ENCODE data around the gene KCNE1. TPM values are rescaled to one million over a fixed set of nuclear protein-coding genes. Genes with fewer than 3 reads are reported as not detected.
A peak's percentile ranks its signal among the peaks of the same experiment; 100 is the strongest.

Gene KCNE1
- total and polyA plus RNA-seq, 2 of the 13 experiments (the other 11 are each of a cell fraction or from before 2014, with no cell fraction given), result 0.35 TPM; not detected in 1

DNA sequence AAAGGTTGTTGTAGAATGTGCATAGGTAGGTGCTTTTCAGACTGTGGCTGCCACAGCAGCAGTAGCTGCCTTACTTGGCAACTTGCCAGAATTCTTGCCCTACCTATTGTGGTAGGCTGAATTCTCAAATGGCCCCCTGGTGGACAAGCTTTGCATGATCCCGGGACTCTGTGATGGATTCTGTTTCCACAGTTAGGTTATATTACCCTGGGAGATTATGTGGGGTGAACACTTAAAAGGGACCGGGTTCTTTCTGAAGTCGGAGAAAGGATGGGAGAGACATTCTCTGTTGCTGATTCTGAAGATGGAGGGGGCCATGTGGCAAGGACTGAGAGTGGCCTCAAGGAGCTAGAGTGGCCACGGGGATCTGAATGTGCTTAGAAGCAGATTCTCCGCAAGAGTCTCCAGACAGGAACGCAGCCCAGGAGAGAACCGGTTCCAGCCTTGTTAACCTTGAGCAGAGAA is 32.1 kb upstream of the KCNE1 start (continued):
- TF ChIP-seq, protein P1, sequence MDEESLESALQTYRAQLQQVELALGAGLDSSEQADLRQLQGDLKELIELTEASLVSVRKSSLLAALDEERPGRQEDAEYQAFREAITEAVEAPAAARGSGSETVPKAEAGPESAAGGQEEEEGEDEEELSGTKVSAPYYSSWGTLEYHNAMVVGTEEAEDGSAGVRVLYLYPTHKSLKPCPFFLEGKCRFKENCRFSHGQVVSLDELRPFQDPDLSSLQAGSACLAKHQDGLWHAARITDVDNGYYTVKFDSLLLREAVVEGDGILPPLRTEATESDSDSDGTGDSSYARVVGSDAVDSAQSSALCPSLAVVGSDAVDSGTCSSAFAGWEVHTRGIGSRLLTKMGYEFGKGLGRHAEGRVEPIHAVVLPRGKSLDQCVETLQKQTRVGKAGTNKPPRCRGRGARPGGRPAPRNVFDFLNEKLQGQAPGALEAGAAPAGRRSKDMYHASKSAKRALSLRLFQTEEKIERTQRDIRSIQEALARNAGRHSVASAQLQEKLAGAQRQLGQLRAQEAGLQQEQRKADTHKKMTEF (CRISPR knock-in tag; IDR thresholded peaks at IDR 0.05), result 0 out of 2 replicates have a peak, but pooled peaks have one; percentile 26
- no peak for TF ChIP-seq CENPX (CRISPR knock-in tag; IDR thresholded peaks at IDR 0.05)
- no peak for TF ChIP-seq TRIM24 (CRISPR knock-in tag; IDR thresholded peaks at IDR 0.05)
- TF ChIP-seq MXI1 (IDR thresholded peaks at IDR 0.05; ENCODE audit: borderline replicate concordance, low read depth, low read length), result peak; percentile 78
- TF ChIP-seq ZC3H4 (CRISPR knock-in tag; IDR thresholded peaks at IDR 0.05; ENCODE audit: borderline replicate concordance), result no peak
- TF ChIP-seq, protein P2, sequence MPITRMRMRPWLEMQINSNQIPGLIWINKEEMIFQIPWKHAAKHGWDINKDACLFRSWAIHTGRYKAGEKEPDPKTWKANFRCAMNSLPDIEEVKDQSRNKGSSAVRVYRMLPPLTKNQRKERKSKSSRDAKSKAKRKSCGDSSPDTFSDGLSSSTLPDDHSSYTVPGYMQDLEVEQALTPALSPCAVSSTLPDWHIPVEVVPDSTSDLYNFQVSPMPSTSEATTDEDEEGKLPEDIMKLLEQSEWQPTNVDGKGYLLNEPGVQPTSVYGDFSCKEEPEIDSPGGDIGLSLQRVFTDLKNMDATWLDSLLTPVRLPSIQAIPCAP (CRISPR knock-in tag; IDR thresholded peaks at IDR 0.05; ENCODE audit: low read depth), result no peak
- TF ChIP-seq TOPORS (CRISPR knock-in tag; IDR thresholded peaks at IDR 0.05), result no peak
- TF ChIP-seq ZNF350 (CRISPR knock-in tag; IDR thresholded peaks at IDR 0.05; ENCODE audit: borderline replicate concordance, low read depth), result no peak
- TF ChIP-seq TSC22D2 (CRISPR knock-in tag; IDR thresholded peaks at IDR 0.05; ENCODE audit: borderline replicate concordance), result no peak
- TF ChIP-seq, protein P3, sequence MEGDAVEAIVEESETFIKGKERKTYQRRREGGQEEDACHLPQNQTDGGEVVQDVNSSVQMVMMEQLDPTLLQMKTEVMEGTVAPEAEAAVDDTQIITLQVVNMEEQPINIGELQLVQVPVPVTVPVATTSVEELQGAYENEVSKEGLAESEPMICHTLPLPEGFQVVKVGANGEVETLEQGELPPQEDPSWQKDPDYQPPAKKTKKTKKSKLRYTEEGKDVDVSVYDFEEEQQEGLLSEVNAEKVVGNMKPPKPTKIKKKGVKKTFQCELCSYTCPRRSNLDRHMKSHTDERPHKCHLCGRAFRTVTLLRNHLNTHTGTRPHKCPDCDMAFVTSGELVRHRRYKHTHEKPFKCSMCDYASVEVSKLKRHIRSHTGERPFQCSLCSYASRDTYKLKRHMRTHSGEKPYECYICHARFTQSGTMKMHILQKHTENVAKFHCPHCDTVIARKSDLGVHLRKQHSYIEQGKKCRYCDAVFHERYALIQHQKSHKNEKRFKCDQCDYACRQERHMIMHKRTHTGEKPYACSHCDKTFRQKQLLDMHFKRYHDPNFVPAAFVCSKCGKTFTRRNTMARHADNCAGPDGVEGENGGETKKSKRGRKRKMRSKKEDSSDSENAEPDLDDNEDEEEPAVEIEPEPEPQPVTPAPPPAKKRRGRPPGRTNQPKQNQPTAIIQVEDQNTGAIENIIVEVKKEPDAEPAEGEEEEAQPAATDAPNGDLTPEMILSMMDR (CRISPR knock-in tag; IDR thresholded peaks at IDR 0.05), result peak; percentile 71
- TF ChIP-seq ZNF235 (CRISPR knock-in tag; IDR thresholded peaks at IDR 0.05; ENCODE audit: borderline replicate concordance), result no peak
- TF ChIP-seq ZNF660 (CRISPR knock-in tag; IDR thresholded peaks at IDR 0.05; ENCODE audit: borderline replicate concordance, low read depth), result no peak
- TF ChIP-seq NFIC (IDR thresholded peaks at IDR 0.05; ENCODE audit: low read length), result peak; percentile 82; the same call in 1 of the 2 replicates
- no peak for TF ChIP-seq ZSCAN20 (CRISPR knock-in tag; IDR thresholded peaks at IDR 0.05; ENCODE audit: borderline replicate concordance)
- peak; percentile 100 for TF ChIP-seq ZNF543 (CRISPR knock-in tag; IDR thresholded peaks at IDR 0.05)
- no peak for TF ChIP-seq U2AF1 (optimal IDR thresholded peaks at IDR 0.05; ENCODE audit: low read depth, low read length)
- TF ChIP-seq MED1 (CRISPR knock-in tag; IDR thresholded peaks at IDR 0.05), result peak; percentile 32; the same call in 1 of the 2 replicates
- TF ChIP-seq HOMEZ (CRISPR knock-in tag; IDR thresholded peaks at IDR 0.05; ENCODE audit: low read depth), result no peak
- no peak for TF ChIP-seq SAFB2 (CRISPR knock-in tag; IDR thresholded peaks at IDR 0.05; ENCODE audit: borderline replicate concordance, low read depth)
- no peak for TF ChIP-seq ZEB1 (IDR thresholded peaks at IDR 0.05; ENCODE audit: insufficient replicate concordance, low read depth)
- TF ChIP-seq, protein P4, sequence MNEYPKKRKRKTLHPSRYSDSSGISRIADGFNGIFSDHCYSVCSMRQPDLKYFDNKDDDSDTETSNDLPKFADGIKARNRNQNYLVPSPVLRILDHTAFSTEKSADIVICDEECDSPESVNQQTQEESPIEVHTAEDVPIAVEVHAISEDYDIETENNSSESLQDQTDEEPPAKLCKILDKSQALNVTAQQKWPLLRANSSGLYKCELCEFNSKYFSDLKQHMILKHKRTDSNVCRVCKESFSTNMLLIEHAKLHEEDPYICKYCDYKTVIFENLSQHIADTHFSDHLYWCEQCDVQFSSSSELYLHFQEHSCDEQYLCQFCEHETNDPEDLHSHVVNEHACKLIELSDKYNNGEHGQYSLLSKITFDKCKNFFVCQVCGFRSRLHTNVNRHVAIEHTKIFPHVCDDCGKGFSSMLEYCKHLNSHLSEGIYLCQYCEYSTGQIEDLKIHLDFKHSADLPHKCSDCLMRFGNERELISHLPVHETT (CRISPR knock-in tag; conservative IDR thresholded peaks at IDR 0.05), result no peak
- TF ChIP-seq SMYD3 (CRISPR knock-in tag; IDR thresholded peaks at IDR 0.05), result no peak
- TF ChIP-seq KLF11 (CRISPR knock-in tag; IDR thresholded peaks at IDR 0.05), result no peak
- TF ChIP-seq SRY (CRISPR knock-in tag; IDR thresholded peaks at IDR 0.05), result no peak
- TF ChIP-seq ZNF460 (CRISPR knock-in tag; IDR thresholded peaks at IDR 0.05; ENCODE audit: borderline replicate concordance), result no peak
